ENCODE data around the gene CYB5R3.
A peak's percentile ranks its signal among the peaks of the same experiment; 100 is the strongest.
"Not testable (repeated sequence)": the region's sequence is repeated elsewhere in the genome, so short reads cannot be mapped to it uniquely, and the experiment has no call there.

CYB5R3 gene

DNA sequence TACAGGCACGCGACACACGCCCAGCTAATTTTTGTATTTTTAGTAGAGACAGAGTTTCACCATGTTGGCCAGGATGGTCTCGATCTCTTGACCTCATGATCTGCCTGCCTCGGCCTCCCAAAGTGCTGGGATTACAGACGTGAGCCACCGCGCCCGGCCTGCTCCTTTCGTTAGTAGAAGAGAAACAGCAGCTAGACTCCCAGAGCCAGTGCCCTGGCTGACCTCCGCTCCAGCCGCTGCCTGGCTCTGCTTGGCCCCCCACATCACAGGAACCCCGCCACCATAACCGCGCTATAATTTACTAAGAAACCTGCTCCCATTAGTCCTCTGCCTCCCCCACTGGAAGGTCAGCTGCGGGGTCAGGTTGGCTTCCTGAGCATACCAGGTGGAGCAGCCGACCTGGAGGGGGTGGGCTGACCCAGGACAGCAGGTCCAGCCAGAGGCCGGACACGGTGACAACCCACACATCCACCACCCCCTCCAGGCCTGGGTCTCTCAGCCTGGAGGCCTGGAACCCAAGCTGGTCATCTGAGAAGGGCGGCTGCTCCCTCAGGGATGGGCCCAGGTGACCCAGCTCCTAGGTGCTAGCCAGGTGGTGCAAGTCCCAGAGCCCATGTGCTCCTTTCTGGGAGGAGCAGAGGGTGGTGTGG lies 27.0 kb downstream of the CYB5R3 start:
- Histone ChIP-seq H3K36me3 (peaks cover 6% of the 10 kb centered on the region), H3K4me1 (no peaks in the 10 kb centered on the region), H3K4me3 (ENCODE audit: low read depth, low read length) (no peak overlapping the region), H3K27me3 (no peaks in the 10 kb centered on the region), H3K9me3 (no peaks in the 10 kb centered on the region)
- no peak for DNase-seq
- TF ChIP-seq, protein P1, sequence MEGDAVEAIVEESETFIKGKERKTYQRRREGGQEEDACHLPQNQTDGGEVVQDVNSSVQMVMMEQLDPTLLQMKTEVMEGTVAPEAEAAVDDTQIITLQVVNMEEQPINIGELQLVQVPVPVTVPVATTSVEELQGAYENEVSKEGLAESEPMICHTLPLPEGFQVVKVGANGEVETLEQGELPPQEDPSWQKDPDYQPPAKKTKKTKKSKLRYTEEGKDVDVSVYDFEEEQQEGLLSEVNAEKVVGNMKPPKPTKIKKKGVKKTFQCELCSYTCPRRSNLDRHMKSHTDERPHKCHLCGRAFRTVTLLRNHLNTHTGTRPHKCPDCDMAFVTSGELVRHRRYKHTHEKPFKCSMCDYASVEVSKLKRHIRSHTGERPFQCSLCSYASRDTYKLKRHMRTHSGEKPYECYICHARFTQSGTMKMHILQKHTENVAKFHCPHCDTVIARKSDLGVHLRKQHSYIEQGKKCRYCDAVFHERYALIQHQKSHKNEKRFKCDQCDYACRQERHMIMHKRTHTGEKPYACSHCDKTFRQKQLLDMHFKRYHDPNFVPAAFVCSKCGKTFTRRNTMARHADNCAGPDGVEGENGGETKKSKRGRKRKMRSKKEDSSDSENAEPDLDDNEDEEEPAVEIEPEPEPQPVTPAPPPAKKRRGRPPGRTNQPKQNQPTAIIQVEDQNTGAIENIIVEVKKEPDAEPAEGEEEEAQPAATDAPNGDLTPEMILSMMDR (IDR thresholded peaks at IDR 0.05; ENCODE audit: low read depth, low read length) = no peak

DNA sequence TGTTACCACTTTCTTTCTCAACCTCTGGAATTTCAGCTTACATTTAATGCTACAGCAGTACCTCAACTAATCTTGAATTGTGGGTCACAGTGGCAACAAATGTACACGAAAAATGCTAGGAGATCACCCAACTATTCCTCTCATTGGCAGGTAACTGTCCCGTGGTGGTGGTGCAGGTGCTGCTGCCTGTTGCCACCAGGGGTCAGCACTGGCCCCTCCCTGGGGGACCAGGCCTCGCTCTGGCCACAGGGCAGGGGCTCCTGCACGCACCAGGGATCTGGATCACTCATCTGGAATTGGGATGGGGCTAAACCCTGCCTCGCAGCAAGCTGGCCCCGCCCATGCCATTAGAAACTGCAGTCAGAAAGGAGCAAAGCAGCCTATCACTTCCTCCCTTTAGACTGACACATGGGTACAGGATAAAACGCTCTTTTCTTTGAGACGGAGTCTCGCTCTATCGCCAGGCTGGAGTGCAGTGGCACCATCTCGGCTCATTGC lies 27.6 kb downstream of the CYB5R3 start:
- DNase-seq = peak; percentile 92
- no peak overlapping the region for H3K4me3 ChIP-seq (ENCODE audit: low read depth, low read length)
- TF ChIP-seq, protein P1 (IDR thresholded peaks at IDR 0.05; ENCODE audit: low read depth, low read length) = peak; percentile 99
- no peaks in the 10 kb centered on the region for H3K4me1 ChIP-seq
- H3K27me3 ChIP-seq = no peaks in the 10 kb centered on the region
- no peaks in the 10 kb centered on the region for H3K9me3 ChIP-seq
- H3K36me3 ChIP-seq = peaks cover 4% of the 10 kb centered on the region

DNA sequence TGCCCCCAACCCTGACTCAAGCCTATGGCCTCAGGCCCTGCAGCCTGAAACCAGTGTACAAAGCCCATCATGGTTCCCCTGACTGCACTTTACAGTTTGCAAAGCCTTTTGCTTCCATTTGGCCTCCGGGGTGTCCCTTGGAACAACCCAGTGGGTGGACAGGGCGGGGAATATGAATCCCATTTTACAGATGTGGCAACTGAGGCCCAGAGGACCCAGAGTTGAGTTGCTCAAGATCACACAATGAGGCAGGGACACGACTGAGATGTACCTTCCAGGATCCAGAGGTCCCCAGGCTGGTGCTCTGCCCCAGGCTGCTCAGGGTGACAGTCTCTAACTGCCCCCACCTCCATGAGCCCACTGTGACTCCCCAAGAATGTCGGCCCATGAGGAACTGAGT lies 29.1 kb downstream of the CYB5R3 start:
- no peaks in the 10 kb centered on the region for H3K27me3 ChIP-seq
- peaks cover 4% of the 10 kb centered on the region for H3K36me3 ChIP-seq
- DNase-seq = no peak
- H3K9me3 ChIP-seq = no peaks in the 10 kb centered on the region
- TF ChIP-seq, protein P1 (IDR thresholded peaks at IDR 0.05; ENCODE audit: low read depth, low read length) = no peak
- no peak overlapping the region for H3K4me3 ChIP-seq (ENCODE audit: low read depth, low read length)
- H3K4me1 ChIP-seq = no peaks in the 10 kb centered on the region

DNA sequence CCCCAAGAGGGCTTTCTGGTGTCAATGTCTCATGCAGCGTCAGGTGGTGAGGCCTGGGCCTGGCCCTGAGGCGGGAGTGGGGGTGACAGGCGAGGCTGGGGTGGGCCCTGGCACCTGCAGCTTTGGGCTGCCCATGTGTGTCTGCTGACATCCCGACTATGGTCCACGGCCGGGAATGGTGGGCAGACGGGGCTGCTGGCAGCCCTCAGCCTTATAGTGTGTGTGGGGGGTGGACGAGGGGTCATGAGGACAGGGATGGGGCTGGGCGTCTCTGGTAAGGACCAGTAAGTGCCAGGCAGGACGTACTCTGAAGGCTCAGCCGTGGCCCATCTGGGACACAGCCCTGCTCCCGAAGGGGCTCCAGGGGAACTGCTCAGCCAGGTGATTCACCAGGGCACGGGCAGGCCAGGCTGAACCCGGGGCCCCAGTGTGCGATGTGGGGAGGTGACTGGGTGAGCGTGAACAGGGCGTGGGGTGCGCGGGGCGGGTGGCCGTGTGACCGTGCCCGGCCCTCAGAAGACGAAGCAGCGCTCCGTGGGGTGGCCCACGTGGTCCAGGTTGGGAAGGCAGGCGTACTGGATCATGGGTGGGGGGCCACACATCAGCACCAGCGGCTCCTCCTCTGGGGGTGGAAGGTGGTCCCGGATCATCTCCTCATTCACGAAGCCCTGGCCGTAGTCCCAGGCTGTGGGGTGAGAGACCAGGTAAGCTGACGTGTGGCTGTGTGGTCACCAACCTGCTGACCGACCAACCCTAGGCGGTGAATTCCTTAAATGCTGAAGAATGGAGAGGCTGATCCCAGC lies 29.7 kb downstream of the CYB5R3 start:
- TF ChIP-seq, protein P1 (IDR thresholded peaks at IDR 0.05; ENCODE audit: low read depth, low read length) = no peak

DNA sequence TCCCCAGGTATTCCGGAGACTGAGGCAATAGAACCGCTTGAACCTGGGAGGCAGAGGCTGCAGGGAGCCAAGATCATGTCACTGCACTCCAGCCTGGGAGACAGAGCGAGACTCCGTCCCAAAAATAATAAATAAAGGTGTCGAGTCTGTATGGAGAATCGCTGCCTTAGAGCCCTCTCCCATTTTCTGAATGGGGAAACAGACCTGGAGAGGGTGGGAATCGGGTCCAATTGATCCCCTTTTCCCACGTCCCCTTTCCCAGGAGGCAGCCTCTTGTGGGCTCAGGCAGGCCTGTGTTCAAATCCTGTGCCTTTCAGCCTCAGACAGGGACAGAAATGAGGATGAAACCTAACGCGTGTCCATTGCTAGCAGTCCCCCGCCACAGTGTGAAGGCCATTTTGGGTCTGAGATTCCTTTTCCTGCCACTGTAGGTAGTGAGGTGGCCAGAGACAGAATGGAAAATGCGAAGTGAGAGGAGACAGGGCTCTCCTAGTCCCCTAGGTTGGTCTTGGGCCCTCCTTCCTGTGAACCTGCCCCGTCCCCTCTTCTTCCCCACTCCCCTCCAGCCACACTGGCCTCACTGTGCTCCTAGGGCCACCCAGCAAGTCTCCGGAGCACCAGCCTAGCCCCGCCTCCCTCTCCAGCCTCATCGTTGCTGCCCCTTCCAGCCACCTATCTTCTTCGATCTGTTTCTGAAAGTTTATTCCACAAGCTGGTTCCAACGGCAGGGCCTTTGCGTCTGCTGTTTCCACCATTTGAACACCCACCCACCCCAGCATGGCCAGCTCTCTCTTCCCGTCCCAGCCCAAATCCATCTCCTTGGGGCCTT lies 31.8 kb downstream of the CYB5R3 start:
- DNase-seq = no peak
- TF ChIP-seq, protein P1 (IDR thresholded peaks at IDR 0.05; ENCODE audit: low read depth, low read length) = no peak
- Histone ChIP-seq H3K9me3 (no peaks in the 10 kb centered on the region), H3K36me3 (peaks cover 7% of the 10 kb centered on the region), H3K4me1 (peaks cover 6% of the 10 kb centered on the region; the same call in 1 of the 2 replicates), H3K27me3 (no peaks in the 10 kb centered on the region), H3K4me3 (ENCODE audit: low read depth, low read length) (no peak overlapping the region)

More for the DNA sequence above, 29.7 kb downstream of the CYB5R3 start:
- no peak overlapping the region for H3K4me3 ChIP-seq (ENCODE audit: low read depth, low read length)
- DNase-seq = no peak
- peaks cover 5% of the 10 kb centered on the region for H3K36me3 ChIP-seq
- no peaks in the 10 kb centered on the region for H3K27me3 ChIP-seq
- no peaks in the 10 kb centered on the region for H3K9me3 ChIP-seq
- H3K4me1 ChIP-seq = no peaks in the 10 kb centered on the region

DNA sequence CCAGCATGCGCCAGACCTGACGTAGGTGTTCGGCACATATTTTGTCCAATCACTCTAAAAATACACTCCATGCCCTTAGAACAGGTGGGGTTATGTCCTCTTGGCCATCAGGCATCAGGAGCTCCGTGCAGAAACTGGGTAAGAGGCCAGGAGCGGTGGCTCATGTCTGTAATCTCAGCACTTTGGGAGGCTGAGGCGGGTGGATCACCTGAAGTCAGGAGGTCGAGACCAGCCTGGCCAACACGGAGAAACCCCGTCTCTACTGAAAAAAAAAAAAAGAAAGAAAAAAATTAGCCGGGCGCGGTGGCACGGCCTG lies 33.4 kb downstream of the CYB5R3 start:
- H3K27me3 ChIP-seq, H3K9me3 ChIP-seq, DNase-seq, H3K4me1 ChIP-seq: not testable (repeated sequence)
- Histone ChIP-seq H3K4me3 (ENCODE audit: low read depth, low read length) (peak overlapping the region; percentile 50), H3K36me3 (peaks cover 19% of the 10 kb centered on the region)

All from BE2C (cell line).